HL-60 (cell line): Measurements from ENCODE around the gene LRRC71.

ENCODE experiments used
- POLR2AphosphoS5 ChIP-seq: IDR thresholded peaks from 2 replicates; pipeline ENCODE4 v1.6.1; 2012; ENCODE audit warnings: low read depth
- TF ChIP-seq, protein P1 (sequence below): IDR thresholded peaks from one replicate; pipeline ENCODE4 v1.5.1; 2011; ENCODE audit warnings: low read length, control low read depth, inconsistent platforms; ENCODE audit not compliant: insufficient read depth

DNA sequence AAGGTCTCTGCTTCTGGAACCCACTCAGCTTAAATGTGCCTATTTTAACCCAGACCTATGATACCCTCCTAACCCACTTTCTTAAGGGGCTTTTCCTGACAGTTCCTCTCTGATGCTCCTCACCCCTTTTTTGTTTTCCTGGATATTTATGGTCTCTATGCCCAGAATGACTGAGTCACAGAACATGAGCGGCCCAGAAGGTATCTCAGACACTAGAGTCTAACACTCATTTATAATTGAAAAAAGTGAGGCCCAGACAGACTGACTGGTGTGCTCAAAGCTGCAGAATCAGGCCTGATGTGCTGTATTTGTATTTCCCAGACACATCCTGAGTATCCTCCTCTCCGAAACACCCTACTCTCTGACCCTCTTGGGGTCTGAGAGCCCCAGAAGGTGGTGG, 44.0 kb downstream of the LRRC71 start:
- TF ChIP-seq, protein P1, sequence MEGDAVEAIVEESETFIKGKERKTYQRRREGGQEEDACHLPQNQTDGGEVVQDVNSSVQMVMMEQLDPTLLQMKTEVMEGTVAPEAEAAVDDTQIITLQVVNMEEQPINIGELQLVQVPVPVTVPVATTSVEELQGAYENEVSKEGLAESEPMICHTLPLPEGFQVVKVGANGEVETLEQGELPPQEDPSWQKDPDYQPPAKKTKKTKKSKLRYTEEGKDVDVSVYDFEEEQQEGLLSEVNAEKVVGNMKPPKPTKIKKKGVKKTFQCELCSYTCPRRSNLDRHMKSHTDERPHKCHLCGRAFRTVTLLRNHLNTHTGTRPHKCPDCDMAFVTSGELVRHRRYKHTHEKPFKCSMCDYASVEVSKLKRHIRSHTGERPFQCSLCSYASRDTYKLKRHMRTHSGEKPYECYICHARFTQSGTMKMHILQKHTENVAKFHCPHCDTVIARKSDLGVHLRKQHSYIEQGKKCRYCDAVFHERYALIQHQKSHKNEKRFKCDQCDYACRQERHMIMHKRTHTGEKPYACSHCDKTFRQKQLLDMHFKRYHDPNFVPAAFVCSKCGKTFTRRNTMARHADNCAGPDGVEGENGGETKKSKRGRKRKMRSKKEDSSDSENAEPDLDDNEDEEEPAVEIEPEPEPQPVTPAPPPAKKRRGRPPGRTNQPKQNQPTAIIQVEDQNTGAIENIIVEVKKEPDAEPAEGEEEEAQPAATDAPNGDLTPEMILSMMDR: no peak
- TF ChIP-seq POLR2AphosphoS5: no peak
